Measurements from ENCODE around the gene GPR17. TPM values are rescaled to one million over a fixed set of nuclear protein-coding genes. Genes with fewer than 3 reads are reported as not detected.

GPR17 gene
- total and polyA plus RNA-seq, 12 donors = 0.11 to 2.0 (median 0.35) TPM; not detected in 8

DNA sequence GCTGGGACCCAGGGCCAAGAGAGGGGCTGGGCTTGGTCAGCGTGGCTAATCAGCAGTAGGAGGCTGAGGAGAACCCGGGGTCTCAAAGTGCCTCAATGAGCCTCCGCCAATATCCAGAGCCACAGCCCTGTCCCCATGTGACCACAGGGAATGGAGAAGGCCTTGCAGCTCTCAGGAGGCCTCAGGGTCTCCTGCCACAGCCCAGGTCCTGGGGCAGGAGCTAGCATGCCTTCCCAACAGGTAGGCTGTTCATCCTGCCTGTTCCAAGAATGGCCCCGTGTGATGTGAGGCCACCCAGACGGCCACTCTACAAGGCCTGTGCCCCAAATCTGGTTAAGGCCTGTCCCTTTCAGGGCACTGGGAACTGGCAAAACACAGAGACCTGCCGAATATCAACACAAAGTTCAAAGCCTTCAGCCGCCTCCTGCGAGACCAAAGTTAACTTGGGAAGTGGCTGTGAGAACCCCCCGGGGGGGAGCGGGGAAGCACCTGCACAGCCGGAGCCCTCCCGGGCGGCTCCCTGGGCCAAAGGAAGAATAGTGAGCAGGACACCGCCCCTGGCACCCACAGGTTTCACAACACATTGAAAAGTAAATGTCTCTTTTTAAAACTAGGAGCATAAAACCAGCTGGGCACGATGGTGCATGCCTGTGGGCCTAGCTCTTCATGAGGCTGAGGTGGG, 33.9 kb downstream of the GPR17 start:
- peaks cover 8 to 15% of the 10 kb centered on the region in 2 donors for H3K4me1 ChIP-seq (replicated peaks in 1 of 2)
- intact Hi-C loops (cut with DNase I) = no loop called here

DNA sequence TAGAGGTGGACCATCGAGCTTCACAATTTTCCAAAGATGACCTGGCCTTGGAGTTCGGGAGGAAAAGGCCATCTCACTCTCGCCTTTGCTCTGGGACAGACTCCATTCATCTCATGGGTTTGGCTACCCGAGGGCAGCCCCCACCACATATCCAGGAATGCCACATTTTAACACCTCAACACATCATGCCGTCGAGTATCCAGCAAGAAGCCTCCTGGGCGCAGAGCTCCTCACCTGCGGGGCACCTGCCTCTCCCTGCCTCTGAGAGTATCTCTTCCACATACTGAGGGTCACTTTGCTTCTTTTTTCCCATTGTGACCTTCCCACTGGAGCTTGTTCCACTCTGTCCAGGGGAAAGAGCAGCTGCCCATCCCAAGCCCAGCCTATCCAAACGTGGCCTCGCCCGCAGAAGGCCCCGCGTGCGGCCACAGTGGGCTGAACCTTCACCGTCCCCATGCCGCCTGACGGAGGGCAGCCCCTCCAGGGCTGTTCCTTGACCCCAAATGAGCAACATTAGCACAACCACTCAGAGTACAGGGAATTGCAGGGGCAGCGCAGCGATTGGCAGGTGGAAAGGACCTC, 34.8 kb downstream of the GPR17 start:
- H3K4me1 ChIP-seq (replicated peaks in 1 of 2) = peaks cover 2 to 9% of the 10 kb centered on the region in 2 donors
- no peak for DNase-seq
- no peaks in the 10 kb centered on the region for H3K36me3 ChIP-seq (replicated peaks in 1 of 2)
- TF ChIP-seq POLR2A (IDR thresholded peaks at IDR 0.05) = no peak
- TF ChIP-seq, protein P1, sequence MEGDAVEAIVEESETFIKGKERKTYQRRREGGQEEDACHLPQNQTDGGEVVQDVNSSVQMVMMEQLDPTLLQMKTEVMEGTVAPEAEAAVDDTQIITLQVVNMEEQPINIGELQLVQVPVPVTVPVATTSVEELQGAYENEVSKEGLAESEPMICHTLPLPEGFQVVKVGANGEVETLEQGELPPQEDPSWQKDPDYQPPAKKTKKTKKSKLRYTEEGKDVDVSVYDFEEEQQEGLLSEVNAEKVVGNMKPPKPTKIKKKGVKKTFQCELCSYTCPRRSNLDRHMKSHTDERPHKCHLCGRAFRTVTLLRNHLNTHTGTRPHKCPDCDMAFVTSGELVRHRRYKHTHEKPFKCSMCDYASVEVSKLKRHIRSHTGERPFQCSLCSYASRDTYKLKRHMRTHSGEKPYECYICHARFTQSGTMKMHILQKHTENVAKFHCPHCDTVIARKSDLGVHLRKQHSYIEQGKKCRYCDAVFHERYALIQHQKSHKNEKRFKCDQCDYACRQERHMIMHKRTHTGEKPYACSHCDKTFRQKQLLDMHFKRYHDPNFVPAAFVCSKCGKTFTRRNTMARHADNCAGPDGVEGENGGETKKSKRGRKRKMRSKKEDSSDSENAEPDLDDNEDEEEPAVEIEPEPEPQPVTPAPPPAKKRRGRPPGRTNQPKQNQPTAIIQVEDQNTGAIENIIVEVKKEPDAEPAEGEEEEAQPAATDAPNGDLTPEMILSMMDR (IDR thresholded peaks at IDR 0.05) = no peak
- whole genome bisulfite sequencing, 4 donors = 82 to 87% (median 84%) methylated on average over 17 to 19 of the region's 19 CpGs
- H3K27me3 ChIP-seq = no peaks in the 10 kb centered on the region
- H3K9me3 ChIP-seq (replicated peaks in 1 of 3) = no peaks in the 10 kb centered on the region
- H3K27ac ChIP-seq = peak overlapping the region in 1 of 5 donors; percentile 40
- H3K4me3 ChIP-seq = peak overlapping the region in 1 of 4 donors; percentile 13
- intact Hi-C loops (cut with DNase I) = no loop called here

More for the DNA sequence above, 33.9 kb downstream of the GPR17 start:
- H3K27ac ChIP-seq = no peak overlapping the region
- no peaks in the 10 kb centered on the region for H3K36me3 ChIP-seq (replicated peaks in 1 of 2)
- no peak overlapping the region for H3K4me3 ChIP-seq
- 85 to 89% (median 88%) methylated on average over 14 to 15 of the region's 15 CpGs for WGBS, 4 donors
- no peaks in the 10 kb centered on the region for H3K27me3 ChIP-seq
- DNase-seq = peak in 1 of 7 donors; percentile 42
- no peaks in the 10 kb centered on the region for H3K9me3 ChIP-seq (replicated peaks in 1 of 3)
- no peak for TF ChIP-seq POLR2A (IDR thresholded peaks at IDR 0.05)
- TF ChIP-seq, protein P1 (IDR thresholded peaks at IDR 0.05) = no peak

DNA sequence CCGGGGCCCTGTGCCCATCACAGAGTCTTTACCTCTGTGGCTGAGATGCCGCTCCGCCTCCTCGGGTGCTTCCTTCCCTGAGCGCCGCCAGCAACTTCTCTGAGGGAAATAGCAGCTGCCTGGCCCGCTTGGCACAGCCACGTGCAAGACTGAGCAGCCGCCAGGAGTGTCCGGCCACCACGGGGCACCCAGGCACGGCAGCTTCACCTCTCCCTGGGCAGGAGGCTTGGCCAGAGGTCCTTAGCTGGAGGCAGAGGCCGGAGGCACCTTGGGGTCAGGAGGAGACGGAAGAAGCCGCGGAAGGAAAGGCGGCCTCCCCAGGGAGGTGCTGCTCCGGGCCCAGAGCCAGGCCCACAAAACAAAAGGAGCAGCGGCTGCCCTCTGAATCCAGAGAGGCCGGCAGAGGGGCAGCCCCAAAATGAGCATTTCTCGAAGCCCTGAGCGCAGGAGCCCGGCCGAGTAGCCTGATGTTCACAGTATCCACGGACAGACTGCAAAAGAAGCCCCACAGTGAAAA, 35.4 kb downstream of the GPR17 start:
- intact Hi-C loops (cut with DNase I) = no loop called here
- H3K9me3 ChIP-seq (replicated peaks in 1 of 3) = no peaks in the 10 kb centered on the region
- peak overlapping the region in 1 of 5 donors; percentile 58 for H3K27ac ChIP-seq
- 59 to 67% (median 61%) methylated on average over 11 to 25 of the region's 25 CpGs for WGBS, 4 donors
- TF ChIP-seq POLR2A (IDR thresholded peaks at IDR 0.05) = no peak
- TF ChIP-seq, protein P1 (IDR thresholded peaks at IDR 0.05) = no peak
- H3K27me3 ChIP-seq = no peaks in the 10 kb centered on the region
- peak overlapping the region in 1 of 4 donors; percentile 13 for H3K4me3 ChIP-seq
- H3K4me1 ChIP-seq (replicated peaks in 1 of 2) = peaks cover 0 to 5% of the 10 kb centered on the region in 2 donors
- peak in 2 of 7 donors; percentile 55 to 56 for DNase-seq
- no peaks in the 10 kb centered on the region for H3K36me3 ChIP-seq (replicated peaks in 1 of 2)

DNA sequence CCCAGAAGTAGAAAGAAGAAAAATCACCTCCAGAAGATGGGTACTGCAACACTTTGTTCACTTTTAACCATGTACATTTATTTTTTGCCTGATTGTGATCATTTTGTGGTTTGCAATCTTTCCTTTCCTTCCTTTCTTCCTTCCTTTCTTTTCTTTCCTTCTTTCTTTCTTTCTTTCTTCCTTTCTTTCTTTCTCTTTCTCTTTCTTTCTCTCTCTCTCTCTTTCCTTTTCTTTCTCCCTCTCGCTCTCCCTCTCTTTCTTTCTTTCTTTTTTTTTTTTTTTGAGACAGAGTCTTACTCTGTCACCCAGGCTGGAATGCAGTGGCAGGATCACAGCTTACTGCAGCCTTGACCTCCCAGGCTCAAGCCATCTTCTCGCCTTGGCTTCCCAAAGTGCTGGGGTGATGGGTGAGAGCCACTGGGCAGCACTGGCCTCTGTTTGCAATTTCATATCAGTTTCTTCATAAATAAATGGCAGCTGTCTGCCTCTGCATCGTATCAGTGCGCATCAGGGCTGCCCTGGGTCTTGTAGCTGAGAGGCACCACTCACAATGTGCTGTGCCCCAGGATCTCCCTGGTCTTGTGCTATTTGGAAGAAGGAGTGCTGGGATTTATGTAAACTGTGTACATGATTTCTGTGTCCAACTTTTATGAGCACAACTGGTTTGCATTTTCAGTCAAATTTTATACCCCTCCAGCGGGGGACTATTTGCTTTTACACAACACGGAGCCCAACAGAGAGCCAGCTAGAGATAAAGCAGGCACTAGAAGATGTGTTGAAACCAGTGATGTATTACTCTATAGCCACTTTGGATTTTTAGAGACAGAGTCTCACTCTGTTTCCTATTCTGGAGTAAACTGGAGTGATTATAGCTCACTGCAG, 36.3 kb downstream of the GPR17 start:
- intact Hi-C loops (cut with DNase I) = no loop called here
- no peak for TF ChIP-seq POLR2A (IDR thresholded peaks at IDR 0.05)
- TF ChIP-seq, protein P1 (IDR thresholded peaks at IDR 0.05) = no peak
- Histone ChIP-seq H3K27me3 (no peaks in the 10 kb centered on the region), H3K36me3 (replicated peaks in 1 of 2) (no peaks in the 10 kb centered on the region), H3K27ac (no peak overlapping the region), H3K9me3 (replicated peaks in 1 of 3) (no peaks in the 10 kb centered on the region), H3K4me3 (no peak overlapping the region), H3K4me1 (replicated peaks in 1 of 2) (peaks cover 0 to 5% of the 10 kb centered on the region in 2 donors)
- peak in 1 of 7 donors; percentile 35 for DNase-seq
- WGBS, 4 donors = 84 to 89% (median 87%) methylated on average over 6 of the region's 6 CpGs

All from adrenal gland (tissue), 12 donors.